SK-N-SH treated with all-trans-retinoic acid at 6 μM for 48 hours (cell line): Measurements from ENCODE around the gene CHTF18.

Experiments used
- ATAC-seq: fragments of 200-7000 bp; cut with Tn5 transposase; 3 replicates; pipeline ENCODE4 v1.9.1; 2020; ENCODE audit warnings: mild to moderate bottlenecking, moderate library complexity
- ARNTL ChIP-seq: fragments of 450-650 bp; formaldehyde crosslinking; IDR thresholded peaks from 2 replicates; pipeline ENCODE4 v1.5.0; 2020; ENCODE audit warnings: low read depth, mild to moderate bottlenecking, moderate library complexity, borderline replicate concordance
- BACH2 ChIP-seq: fragments of 250-450 bp; sonication (Bioruptor Pico); IDR thresholded peaks from 2 replicates; pipeline ENCODE4 v1.9.0; 2021; ENCODE audit warnings: mild to moderate bottlenecking, borderline replicate concordance
- CREB5 ChIP-seq: fragments of 250-450 bp; sonication (Bioruptor Pico); IDR thresholded peaks from 2 replicates; pipeline ENCODE4 v1.5.1; 2020; ENCODE audit warnings: low read depth, mild to moderate bottlenecking, moderate library complexity
- CSDC2 ChIP-seq: fragments of 250-450 bp; sonication (Bioruptor Pico); IDR thresholded peaks from 2 replicates; pipeline ENCODE4 v1.5.0; 2020; ENCODE audit warnings: mild to moderate bottlenecking, moderate library complexity
- CSRNP3 ChIP-seq: fragments of 250-450 bp; sonication (Bioruptor Pico); IDR thresholded peaks from 2 replicates; pipeline ENCODE4 v1.5.1; 2021; ENCODE audit warnings: mild to moderate bottlenecking, moderate library complexity
- ESRRG ChIP-seq: fragments of 250-450 bp; sonication (Bioruptor Pico); IDR thresholded peaks from 2 replicates; pipeline ENCODE4 v1.6.1; 2021; ENCODE audit warnings: mild to moderate bottlenecking
- GLIS3 ChIP-seq: fragments of 250-450 bp; sonication (Bioruptor Pico); IDR thresholded peaks from 2 replicates; pipeline ENCODE4 v1.5.0; 2020; ENCODE audit warnings: mild to moderate bottlenecking, moderate library complexity
- ISL1 ChIP-seq: fragments of 250-450 bp; sonication (Bioruptor Pico); IDR thresholded peaks from 2 replicates; pipeline ENCODE4 v2.1.2; 2022; ENCODE audit warnings: mild to moderate bottlenecking, moderate library complexity
- OSR1 ChIP-seq: fragments of 250-450 bp; sonication (Bioruptor Pico); IDR thresholded peaks from 2 replicates; pipeline ENCODE4 v1.8.0; 2022; ENCODE audit warnings: moderate library complexity, mild to moderate bottlenecking, inconsistent platforms
- PATZ1 ChIP-seq: fragments of 250-450 bp; sonication (Bioruptor Pico); IDR thresholded peaks from 2 replicates; pipeline ENCODE4 v1.8.0; 2020; ENCODE audit warnings: mild to moderate bottlenecking, moderate library complexity, borderline replicate concordance
- PPARA ChIP-seq: fragments of 250-450 bp; sonication (Bioruptor Pico); IDR thresholded peaks from 2 replicates; pipeline ENCODE4 v1.5.0; 2020; ENCODE audit warnings: mild to moderate bottlenecking, borderline replicate concordance
- RARB ChIP-seq: fragments of 250-450 bp; sonication (Bioruptor Pico); IDR thresholded peaks from 2 replicates; pipeline ENCODE4 v1.8.0; 2021; ENCODE audit warnings: mild to moderate bottlenecking, moderate library complexity
- SNAI2 ChIP-seq: fragments of 250-450 bp; sonication (Bioruptor Pico); IDR thresholded peaks from 2 replicates; pipeline ENCODE4 v1.5.0; 2020; ENCODE audit warnings: mild to moderate bottlenecking, moderate library complexity
- TOX ChIP-seq: fragments of 250-450 bp; sonication (Bioruptor Pico); IDR thresholded peaks from 2 replicates; pipeline ENCODE4 v1.8.0; 2021; ENCODE audit warnings: mild to moderate bottlenecking, moderate library complexity, borderline replicate concordance
- TSHZ2 ChIP-seq: fragments of 250-450 bp; sonication (Bioruptor Pico); IDR thresholded peaks from 2 replicates; pipeline ENCODE4 v1.5.0; 2020; ENCODE audit warnings: mild to moderate bottlenecking, moderate library complexity
- ZC3H10 ChIP-seq: fragments of 250-450 bp; sonication (Bioruptor Pico); IDR thresholded peaks from 2 replicates; pipeline ENCODE4 v1.5.1; 2021; ENCODE audit warnings: mild to moderate bottlenecking, moderate library complexity
- ZFP3 ChIP-seq: fragments of 250-450 bp; sonication (Bioruptor Pico); IDR thresholded peaks from 2 replicates; pipeline ENCODE4 v1.5.0; 2020; ENCODE audit warnings: mild to moderate bottlenecking, moderate library complexity
- ZFP30 ChIP-seq: fragments of 450-650 bp; formaldehyde crosslinking; IDR thresholded peaks from 2 replicates; pipeline ENCODE4 v1.5.0; 2022; ENCODE audit warnings: mild to moderate bottlenecking, moderate library complexity
- ZNF565 ChIP-seq: fragments of 450-650 bp; formaldehyde crosslinking; conservative IDR thresholded peaks from 2 replicates; pipeline ENCODE4 v1.5.0; 2020; ENCODE audit warnings: low read depth, mild to moderate bottlenecking, moderate library complexity
- ZNF70 ChIP-seq: fragments of 450-650 bp; formaldehyde crosslinking; IDR thresholded peaks from 2 replicates; pipeline ENCODE4 v1.5.0; 2020; ENCODE audit warnings: mild to moderate bottlenecking, moderate library complexity
- ZNF8 ChIP-seq: fragments of 450-650 bp; formaldehyde crosslinking; IDR thresholded peaks from 2 replicates; pipeline ENCODE4 v1.5.0; 2020; ENCODE audit warnings: mild to moderate bottlenecking, moderate library complexity

Gene CHTF18

GRCh38 chr16:762595-763268 is 25.7 kb upstream of the CHTF18 start:
- ATAC-seq, result no peak
- TF ChIP-seq ESRRG (CRISPR knock-in tag), result no peak
- TF ChIP-seq ZFP30 (CRISPR knock-in tag), result no peak
- TF ChIP-seq, all 23 proteins: peak for 0

- TF ChIP-seq OSR1 (CRISPR knock-in tag), result no peak
- no peak for TF ChIP-seq ESRRG (CRISPR knock-in tag)
- no peak for TF ChIP-seq ISL1 (CRISPR knock-in tag)
- no peak for TF ChIP-seq TSHZ2 (CRISPR knock-in tag)
- TF ChIP-seq CSRNP3 (CRISPR knock-in tag), result no peak
- no peak for TF ChIP-seq CREB5 (CRISPR knock-in tag)
- no peak for TF ChIP-seq ZNF565 (CRISPR knock-in tag)
- no peak for TF ChIP-seq SNAI2 (CRISPR knock-in tag)
- no peak for TF ChIP-seq TOX (CRISPR knock-in tag)
- TF ChIP-seq ZFP30 (CRISPR knock-in tag), result no peak
- no peak for TF ChIP-seq PPARA
- TF ChIP-seq ZFP3 (CRISPR knock-in tag), result no peak
- TF ChIP-seq ZNF70 (CRISPR knock-in tag), result no peak
- no peak for TF ChIP-seq GLIS3 (CRISPR knock-in tag)
- no peak for TF ChIP-seq CSDC2 (CRISPR knock-in tag)
- no peak for ATAC-seq
Observed at GRCh38 chr16:763369-764183, 24.8 kb upstream of the CHTF18 start.

GRCh38 chr16:764184-764750 is 24.2 kb upstream of the CHTF18 start:
- no peak for TF ChIP-seq PATZ1 (CRISPR knock-in tag)
- TF ChIP-seq ZC3H10 (CRISPR knock-in tag), result no peak
- TF ChIP-seq RARB (CRISPR knock-in tag), result no peak
- TF ChIP-seq ZNF8 (CRISPR knock-in tag), result no peak
- no peak for TF ChIP-seq PPARA
- TF ChIP-seq CSDC2 (CRISPR knock-in tag), result no peak
- no peak for TF ChIP-seq TOX (CRISPR knock-in tag)
- no peak for TF ChIP-seq ZNF565 (CRISPR knock-in tag)
- TF ChIP-seq ARNTL, result no peak
- TF ChIP-seq TSHZ2 (CRISPR knock-in tag), result no peak
- no peak for TF ChIP-seq SNAI2 (CRISPR knock-in tag)
- TF ChIP-seq BACH2 (CRISPR knock-in tag), result no peak
- no peak; the same call in 2 of the 3 replicates for ATAC-seq
